Stimulated activated CD4-positive, alpha-beta T cell treated with anti-CD3 and anti-CD28 coated beads, Interleukin-12 subunit alpha, Interleukin-12 subunit beta, amount 100 ng/mL, for 48 hours (primary cell): Measurements from ENCODE around the gene RFX2.
"Not testable (repeated sequence)": the region's sequence is repeated elsewhere in the genome, so short reads cannot be mapped to it uniquely, and the experiment has no call there.

Source experiments
- DNase-seq, 3 donors: peaks; one replicate each; pipeline ENCODE4 v3.0.0-alpha.2; 2020; ENCODE audit warnings: low read depth in 2 of 3, low spot score in 1 of 3

The RFX2 gene

DNA sequence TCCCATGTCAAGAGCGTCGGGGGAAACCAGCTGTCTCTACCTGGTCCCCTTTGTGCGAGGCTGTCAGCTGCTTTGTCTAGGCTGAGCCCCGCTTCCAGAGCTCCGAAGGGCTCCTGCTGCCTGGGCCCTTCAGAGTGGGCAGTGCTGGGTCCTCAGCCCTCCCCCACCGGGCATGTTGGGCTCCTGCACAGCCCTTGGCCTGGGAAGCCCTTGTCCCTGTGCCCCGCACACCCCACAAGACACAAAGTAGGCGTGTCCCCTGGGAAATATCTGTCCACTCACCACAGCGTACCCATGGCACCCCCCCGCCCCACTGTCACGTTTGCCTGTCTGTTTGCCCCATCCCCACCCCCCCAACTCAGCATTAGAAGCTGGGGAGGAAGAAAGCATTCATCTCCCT is 92.7 kb downstream of the RFX2 start:
- no peak for DNase-seq

DNA sequence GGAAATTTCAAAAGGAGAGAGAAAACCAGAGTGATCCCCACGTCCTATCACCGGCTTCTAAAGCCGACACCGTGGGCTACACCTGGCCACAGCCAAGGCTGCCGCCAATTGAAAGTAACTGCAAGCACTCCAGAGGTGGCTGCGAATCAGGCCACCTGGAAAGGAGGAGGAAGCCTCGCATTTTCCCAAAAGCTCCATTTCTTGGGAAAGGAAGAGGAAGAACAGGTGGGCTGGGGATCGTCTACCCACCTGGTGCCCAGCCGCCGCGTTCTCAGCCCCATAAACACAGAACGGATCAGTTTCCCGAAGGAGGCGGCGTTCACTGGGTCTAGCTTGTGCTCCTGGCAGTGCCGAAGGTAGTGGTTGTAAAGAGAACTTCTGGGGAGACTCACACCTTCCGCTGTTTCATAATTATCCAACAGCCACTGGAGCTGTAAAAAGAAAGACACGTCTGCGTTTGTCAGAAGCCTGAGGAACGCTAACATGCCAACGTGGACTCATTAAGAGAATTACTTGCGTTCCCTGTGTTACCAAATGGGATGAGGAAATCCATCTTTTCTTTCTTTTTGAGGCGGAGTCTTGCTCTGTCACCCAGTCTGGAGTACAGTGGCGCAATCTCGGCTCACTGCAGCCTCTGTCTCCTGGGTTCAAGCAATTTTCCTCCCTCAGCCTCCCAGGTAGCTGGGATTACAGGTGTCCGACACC is 94.3 kb downstream of the RFX2 start:
- no peak for DNase-seq

DNA sequence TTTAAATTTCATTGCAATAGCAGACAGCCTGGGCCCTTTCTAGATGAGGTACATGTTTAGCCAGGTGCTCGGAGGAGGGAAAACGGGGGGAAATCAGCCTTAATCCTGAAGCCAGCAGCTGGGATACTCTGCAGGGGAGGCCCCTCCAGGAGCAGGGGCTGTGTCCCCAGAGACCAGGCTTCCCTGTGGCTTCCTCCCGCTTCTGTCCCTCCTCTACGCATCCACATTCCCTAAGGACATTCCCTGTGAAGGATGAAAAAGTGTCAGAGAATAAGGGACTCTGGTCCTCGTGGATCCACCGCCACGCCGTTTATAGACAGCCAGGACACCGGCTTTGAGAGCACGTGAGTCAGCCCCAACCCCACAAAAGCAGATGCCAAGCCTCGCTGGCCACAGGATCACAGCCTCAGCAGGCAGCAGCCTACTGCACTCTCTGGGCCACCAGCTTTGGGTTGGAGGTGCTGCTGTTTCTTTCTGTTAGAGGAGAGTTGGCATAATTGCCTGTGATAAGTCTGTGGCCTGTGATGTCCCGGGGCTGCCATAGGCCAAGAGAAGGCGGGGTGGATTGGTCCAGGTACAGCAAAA is 95.7 kb downstream of the RFX2 start:
- no peak for DNase-seq

DNA sequence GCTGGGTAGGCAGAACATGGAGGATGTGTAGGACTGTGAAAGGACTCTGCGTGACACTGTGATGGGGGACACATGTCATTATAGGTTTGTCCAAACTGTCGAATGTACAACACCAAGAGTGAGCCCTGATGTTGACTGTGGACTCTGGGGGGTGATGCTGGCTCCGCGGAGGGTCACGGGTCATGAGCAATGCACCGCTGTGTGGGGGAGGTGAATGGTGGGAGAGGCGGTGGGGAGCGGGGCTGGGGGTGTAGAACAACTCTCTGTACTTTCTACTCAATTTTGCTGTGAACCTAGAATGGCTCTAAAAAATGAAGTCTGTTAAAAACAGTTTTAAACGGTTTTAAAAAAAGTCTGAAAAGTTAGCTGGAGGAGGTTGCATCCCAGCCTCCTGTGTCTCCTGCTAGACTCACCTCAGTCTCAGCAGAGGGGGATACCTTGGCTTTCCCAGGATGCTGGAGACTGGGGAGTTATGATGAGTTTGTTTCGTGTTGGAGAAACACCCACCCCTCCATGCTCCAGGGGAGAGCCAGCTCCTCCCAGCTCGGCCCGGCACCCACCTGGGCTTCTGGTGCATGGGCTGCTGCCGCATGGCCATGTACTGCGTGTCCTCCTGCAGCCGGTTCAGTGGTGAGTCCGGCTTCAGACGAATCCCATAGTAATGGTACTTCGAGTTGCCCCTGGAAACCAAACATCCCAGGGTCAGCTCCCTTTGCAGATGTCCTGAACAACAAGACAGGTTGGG is 97.7 kb downstream of the RFX2 start:
- no peak for DNase-seq

DNA sequence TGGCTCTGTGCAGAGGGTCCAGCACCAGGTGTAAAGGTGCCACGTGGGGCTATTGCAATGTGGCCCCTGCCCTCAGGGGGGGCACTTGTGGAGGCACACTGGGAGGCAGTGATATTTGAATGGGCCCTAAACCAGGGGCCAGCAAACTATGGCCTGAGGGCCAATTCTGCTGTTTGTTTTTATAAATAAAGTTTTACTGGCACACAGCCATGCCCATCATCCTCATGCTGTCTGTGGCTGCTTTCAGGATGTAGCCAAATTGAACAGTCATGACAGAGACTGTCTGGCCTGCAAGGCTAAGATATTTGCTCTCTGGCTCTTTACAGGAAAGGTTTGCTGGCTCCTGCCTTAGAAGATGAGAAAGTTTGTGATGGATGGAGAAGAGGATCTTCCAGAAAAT is 98.5 kb downstream of the RFX2 start:
- DNase-seq = no peak

DNA sequence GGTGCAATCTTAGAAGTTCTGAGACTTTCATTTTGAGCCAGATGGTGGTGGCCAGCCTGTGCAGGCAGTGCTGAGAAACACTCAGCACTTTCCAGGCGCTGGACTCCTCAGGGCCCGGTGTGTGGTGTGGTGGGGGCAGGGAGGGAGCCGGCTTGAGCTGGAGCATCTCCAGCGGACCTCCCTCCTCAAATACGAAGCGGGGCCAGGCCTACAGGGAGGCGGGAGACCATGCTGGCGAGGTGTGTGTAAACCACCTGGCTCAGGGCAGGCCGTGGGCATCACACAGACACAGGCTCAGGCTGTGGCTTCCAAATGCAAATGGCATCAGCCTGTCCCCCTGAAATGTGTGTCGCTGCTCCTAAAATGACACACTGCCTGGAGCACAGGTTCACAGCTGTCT is 99.1 kb downstream of the RFX2 start:
- no peak for DNase-seq

DNA sequence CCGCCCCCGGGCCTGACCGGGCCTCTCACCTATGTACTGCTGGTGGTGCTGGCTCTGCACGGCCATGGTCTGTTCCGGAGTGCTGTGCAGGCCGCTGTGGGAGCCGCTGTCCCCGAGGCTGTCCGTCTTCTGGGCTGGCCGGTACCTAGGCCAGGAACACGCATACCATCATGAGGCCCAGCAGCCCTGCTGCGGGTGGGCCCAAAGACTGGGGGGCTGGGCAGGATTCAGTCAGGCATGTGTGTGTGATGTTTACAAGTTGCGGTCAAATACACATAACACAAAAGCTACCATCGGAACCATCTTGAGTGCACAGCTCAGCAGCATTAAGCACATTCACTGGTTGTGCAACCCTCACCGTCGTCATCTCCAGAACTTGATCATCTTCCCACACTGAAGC is 100.2 kb downstream of the RFX2 start:
- no peak for DNase-seq

DNA sequence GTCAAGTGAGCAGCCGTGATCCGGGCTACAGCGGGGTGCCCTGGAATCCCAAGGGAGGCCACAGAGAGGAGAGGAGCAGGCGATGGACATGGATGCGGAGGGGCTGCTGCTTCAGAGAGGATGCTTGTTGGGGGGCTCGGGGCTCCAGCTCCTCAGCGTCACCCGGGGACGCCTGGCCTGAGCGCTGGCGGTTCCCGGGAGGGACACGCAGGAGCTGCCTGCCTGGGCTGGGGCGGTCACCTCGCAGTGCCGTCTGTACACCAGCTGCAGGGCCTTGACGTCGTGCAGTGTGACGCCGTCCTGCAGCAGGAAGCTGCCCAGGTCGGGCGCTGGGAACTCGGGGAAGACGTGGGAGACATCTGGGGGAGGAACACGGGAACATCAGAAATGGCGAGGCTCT is 102.4 kb downstream of the RFX2 start:
- no peak for DNase-seq

DNA sequence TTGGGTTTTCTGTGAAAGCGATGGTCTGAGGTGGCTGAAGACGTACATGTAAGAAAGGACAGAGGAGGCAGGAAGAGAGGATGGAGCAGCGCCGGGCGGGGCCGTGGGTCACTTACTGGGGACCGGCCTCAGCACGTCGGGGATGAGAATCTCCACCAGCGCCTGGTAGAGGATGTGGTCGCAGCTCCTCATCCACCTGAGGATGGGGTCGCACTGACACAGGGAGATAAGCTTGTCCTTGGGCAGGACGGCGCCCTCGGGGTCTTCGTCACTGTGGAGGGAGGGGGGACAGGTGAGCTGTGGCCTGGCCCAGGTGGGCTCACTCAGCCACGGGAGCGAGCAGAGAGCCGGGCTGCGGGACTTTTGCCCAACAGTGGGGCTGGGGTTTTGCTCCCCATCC is 103.4 kb downstream of the RFX2 start:
- no peak for DNase-seq

DNA sequence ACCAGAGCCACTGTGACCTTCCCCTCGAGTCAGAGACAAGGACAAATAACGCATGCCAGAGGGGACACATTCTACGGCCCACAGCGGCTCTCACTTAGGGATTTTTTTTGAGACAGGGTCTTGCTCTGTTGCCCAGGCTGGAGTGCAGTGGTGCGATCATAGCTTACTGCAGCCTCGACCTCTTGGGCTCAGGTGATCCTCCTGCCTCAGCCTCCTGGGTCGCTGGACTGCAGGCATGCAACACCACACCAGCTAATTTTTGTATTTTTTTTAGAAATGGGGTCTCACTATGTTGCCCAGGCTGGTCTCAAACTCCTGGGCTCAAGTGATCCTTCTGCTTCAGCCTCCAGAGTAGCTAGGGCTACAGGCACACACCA is 104.2 kb downstream of the RFX2 start:
- DNase-seq = not testable (repeated sequence)

DNA sequence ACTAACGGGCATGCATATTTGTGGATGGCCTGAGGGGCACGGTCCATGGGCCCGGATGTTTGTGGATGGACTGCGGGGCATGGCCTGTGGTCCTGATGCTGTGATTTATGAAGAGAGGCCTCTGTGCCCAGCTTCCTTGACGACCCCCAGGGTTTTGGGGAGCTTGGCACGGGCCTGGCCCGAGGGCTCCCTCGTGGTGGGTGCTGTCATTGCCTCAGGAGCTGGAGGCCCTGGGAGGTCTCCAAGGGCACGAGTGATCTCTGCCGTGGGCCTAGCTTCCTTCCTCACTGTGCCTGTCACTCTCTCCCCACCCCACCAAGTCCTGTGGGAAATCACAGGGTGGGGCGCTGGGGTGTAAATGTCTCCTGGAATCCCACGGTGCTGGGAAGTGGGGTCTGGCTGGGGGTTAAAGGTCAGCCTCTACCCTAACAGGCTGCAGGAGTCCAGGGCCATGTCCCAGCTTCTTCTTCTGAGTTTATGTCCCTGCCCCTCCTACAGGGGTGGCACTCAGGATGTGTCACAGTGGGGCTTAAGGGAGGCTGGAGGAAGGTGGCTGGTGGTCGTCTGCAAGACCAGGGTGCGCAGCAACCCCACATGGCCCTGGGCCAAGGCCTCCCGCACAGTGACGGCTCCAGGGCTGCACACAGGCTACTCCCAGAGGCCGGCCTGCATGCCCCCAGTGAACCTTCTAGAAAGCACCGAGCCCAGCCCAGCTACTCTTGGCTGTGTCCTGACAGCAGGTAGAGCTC is 104.8 kb downstream of the RFX2 start:
- DNase-seq = no peak

DNA sequence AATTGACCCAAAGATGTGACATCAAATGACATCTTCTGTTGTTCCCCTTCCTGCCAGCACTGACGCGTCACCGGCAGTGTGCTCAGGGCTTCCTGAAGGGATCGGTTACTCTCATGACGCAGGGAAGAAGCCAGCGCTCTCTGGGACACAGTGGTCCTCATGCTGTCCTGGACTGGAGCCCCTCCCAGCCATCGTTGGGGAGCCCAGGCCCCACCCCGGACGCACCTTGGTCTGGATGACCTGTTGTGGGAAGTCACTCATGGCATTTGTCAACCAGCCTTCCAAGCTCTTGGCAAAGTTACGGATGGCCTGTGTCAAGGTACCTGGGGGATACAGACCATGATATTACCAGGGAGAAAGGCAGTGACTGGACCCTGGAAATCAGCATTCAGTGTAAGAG is 106.3 kb downstream of the RFX2 start:
- DNase-seq = no peak

DNA sequence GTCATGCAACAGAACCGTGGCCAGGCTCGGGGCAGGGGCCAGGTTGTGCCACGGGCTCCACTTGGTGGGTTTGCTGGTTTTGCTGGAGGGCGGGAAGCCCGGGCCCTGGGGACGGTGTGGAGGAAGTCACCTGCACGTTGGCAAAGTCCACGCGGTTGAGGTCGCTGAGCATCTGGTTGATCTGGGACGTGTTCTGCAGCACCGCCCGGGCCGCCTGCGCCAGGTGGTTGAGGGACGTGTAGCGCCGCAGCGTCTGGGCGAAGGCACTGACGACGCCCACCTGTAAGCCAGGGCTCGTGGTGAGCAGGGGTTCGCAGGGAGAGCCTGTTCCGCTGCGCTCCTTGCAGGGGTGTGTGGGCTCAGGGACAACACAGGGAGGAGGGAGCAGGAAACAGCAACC is 107.7 kb downstream of the RFX2 start:
- DNase-seq = no peak

DNA sequence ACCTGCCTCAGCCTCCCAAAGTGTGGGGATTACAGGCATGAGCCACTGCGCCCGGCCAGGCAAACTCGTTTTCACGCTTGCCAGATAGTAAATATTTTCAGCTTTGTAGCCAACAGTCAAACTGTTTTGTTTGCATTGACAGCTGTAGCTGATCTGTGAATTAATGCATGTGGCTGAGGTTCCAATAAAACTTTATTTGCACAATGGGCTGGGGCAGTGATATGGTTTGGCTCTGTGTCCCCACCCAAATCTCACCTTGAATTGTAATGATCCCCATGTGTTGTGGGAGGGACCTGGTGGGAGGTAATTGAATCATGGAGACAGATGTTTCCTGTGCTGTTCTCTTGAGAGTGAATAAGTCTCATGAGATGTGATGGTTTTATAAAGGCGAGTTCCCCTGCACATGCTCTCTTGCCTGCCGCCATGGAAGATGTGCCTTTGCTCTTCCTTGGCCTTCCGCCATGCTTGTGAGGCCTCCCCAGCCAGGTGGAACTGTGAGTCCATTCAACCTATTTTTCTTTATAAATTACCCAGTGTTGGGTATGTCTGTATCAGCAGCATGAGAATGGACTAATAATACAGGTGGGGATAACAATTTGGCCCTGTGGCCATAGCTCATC is 110.0 kb downstream of the RFX2 start:
- no peak for DNase-seq

DNA sequence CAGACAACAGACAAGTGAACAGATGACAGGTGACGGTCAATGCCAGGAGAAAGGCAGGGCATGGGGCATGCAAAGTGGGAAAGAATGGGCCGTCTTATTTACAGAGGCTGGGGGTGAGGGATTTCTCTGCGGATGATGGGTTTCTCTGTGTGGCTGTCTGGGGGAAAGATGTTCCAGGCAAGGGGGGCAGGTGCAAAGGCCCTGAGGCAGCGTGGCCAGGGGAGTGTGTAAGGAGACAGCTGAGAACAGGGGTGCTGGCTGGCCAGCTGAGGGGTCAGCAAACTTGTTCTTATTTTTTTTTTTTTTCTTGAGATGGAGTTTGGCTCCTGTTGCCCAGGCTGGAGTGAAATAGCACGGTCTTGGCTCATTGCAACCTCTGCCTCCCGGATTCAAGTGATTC is 110.6 kb downstream of the RFX2 start:
- no peak for DNase-seq

DNA sequence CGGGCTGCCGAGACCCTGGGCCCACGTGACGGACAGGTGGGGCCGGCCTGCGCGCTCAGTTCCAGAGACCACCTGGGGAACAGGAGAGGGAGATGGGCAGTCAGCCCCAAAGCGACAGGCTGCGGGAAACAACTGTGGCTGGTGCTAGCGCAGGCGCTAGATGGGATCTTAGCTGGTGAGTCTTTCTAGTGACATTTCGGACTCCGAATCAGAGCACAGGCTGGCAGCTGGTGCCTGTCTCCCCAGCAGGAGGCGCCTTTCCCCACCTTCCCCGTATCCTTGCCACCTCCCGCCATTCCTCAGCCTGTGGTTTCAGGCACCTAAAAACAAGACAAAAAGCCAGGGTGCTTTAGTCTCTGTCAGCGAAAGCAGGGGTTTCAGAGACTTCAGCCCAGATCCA is 112.9 kb downstream of the RFX2 start:
- DNase-seq = no peak

DNA sequence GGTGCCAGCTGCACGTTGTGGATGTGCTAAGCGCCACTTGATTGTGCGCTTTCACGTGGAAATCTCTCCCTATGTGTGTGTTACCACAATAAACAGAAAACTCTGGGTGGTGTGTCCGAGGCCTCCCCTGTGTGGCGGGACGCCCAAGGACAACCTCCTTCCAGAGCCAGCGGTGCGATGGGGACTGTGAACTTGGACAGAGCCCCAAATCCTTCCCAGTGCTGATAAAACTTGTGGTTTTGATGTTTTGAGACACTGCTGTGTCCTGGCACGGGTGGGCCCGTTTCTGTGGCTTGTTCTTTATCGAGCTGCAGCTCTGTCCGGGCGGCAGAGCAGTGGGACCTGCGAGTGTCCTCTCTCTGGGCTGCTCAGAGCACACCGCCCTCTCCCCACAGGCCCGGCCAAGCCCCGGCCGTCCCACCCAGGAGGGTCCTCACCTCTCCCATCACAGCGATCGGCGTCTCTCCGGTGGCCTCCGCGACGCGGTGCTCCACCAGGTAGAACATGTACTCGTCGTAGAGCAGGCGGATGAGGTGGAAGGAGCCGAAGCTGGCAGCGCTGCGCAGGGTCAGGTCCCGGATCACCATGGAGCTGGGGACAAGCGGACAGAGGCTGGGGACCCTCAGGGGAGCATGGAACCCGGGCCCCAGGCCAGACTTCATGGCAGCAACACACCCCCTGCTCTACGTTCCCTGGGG is 113.5 kb downstream of the RFX2 start:
- DNase-seq = no peak

DNA sequence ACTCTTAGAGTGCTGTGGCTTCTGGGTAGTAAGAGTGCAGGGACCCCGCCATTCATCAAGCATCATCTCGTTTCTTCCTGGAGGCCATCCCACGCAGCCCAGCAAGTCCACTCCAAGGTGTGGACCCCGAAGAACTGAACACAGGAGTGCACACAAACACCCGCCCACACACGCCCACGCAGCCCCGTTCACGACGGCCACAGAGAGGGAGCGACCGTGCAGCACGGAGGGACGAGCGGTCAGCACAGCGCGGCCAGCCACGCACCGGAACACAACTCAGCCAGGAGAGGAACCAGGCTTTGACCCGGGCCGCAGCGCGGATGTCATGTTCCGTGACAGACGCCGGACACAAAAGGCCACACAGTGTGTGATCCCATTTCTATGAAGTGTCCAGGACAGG is 114.2 kb downstream of the RFX2 start:
- DNase-seq = no peak

DNA sequence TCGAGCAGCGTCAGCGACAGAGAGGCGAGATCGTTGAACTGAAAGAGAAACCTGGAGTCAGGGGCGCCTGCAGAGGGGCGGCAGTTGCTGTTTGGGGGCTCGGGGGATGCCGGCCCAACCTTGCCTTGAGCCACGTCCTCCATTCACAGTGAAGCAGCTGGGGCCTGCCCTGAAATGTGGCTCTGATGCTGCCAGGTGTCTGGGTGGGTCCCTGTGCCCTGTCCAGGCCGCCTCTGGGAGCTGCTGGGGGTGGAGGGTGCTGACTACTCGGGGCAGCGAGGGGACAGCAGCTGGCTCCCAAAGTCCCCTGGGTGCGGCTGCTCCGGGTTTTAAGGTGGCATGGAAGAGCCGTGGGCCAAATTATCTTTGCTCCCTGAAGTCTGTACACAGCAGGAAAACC is 114.7 kb downstream of the RFX2 start:
- DNase-seq = no peak

DNA sequence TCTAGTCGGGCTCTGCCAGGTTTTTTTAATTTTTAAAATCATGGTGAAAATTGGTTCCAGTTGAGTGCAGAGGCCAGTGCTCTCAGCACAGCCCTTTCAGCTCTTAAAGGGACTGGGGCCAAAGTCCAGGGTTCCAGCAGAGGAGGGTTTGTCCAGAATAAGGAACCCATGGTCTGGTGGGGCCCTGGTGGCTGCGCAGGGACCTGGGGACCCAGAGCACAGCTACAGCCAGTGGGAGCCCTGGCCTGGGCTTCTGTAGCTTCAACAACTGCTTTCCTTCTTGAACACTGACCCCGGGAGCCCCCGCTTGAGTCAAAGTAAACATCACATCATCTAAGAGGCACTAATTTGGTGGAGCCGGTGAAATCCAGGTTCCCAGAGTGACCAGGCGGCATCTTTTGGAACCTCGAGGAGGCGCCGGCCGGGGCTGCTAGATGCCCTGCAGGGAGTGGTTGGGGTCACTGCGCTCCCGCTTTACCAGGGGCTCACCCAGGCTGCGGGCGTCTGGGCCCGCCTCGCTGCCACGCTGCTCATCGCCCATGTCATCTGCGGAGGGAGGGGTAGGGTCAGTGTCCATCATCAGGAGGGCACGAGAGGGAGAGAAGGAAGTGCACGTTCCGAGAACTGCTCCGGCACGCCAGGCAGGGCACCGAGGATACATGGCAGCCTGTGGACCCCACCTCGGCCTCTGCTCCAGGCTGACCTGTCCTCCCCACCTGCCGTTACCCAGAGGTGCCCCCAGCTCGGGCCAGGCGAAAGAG is 115.7 kb downstream of the RFX2 start:
- DNase-seq = no peak
